Fibroblast of peridontal ligament (primary cell): ENCODE results near the gene CETP.
"Not testable (repeated sequence)": the region's sequence is repeated elsewhere in the genome, so short reads cannot be mapped to it uniquely, and the experiment has no call there.

ENCODE experiments used
- DNase-seq: peaks from one replicate; pipeline ENCODE4 v3.0.0-alpha.2; 2010; ENCODE audit errors: extremely low read depth

Gene CETP

GRCh38 chr16:56998861-56999260 lies 37.1 kb downstream of the CETP start:
- DNase-seq: no peak

DNA sequence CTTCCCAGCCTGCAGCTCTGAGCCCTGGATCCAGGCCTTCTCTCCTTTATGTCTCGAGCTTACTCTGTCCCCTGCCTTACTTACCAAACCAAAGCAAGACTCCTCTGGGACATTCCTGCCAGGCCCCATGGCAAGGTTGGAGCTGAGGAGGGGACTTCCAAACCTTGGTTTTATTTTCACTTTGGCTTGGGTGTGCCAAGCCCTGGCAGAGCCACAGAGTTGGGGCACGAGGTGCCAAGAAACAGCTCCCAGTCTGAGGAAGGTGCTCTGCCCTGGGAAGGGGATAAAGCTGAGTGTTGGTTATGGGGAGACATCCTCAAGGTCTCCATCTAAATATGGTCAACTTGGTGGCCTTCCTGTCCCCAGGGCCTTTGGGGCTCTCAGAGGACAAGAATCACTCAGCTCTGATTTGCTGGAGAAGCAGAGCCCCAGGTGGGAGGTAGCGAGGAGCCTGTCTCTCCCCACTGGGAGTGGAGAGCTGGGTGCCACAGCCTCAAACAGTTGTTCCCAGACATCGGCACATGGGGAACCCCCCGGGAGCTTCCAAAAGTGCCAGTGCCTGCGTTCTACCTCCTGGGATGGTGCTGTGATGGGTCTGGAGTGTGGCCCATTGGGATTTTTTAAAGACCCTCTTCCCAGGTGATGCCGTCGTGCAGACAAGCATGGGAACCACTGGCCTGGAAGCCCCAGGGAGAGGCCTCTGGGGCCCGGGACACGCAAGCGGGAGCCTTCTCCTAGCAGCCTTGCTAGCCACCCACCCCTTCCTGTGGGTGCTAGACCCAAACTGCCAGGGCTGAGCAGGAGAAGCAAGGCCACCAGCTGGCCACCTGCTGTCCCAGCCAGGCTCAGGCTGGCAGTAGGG lies 37.9 kb downstream of the CETP start:
- DNase-seq: no peak

- peak; percentile 89 for DNase-seq
These were observed 38.7 kb downstream of the CETP start for GRCh38 chr16:57000271-57001025.

DNA sequence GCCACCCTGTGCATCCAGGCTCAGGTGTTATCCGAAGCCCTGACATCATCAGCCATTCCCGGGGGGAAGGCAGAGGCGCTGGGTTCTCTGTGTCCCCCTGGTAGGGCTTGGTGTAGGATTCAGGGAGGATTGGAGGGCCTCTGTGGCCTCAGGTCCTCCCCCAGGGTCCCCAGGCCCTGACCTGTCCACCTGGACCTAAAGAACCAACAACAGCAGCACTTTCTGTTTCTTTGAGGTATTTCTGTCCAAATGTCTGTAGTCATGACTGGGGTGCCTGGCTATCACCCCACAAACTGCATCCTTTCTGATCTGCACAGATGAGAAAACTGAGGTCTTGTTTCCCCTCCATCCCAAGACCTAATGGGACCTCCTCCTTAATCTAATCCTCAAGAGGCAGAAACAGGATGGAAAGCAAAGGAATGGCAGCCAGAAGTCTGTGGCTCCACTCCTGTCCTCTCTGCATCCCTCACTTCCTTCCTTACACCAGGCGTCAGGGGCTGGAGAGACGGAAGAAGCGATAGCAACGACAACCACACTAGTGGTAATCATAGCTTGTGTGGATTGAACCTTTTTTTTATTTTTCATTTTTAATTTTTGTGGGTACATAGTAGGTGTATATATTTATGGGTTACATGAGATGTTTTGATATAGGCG lies 39.4 kb downstream of the CETP start:
- DNase-seq: no peak

DNA sequence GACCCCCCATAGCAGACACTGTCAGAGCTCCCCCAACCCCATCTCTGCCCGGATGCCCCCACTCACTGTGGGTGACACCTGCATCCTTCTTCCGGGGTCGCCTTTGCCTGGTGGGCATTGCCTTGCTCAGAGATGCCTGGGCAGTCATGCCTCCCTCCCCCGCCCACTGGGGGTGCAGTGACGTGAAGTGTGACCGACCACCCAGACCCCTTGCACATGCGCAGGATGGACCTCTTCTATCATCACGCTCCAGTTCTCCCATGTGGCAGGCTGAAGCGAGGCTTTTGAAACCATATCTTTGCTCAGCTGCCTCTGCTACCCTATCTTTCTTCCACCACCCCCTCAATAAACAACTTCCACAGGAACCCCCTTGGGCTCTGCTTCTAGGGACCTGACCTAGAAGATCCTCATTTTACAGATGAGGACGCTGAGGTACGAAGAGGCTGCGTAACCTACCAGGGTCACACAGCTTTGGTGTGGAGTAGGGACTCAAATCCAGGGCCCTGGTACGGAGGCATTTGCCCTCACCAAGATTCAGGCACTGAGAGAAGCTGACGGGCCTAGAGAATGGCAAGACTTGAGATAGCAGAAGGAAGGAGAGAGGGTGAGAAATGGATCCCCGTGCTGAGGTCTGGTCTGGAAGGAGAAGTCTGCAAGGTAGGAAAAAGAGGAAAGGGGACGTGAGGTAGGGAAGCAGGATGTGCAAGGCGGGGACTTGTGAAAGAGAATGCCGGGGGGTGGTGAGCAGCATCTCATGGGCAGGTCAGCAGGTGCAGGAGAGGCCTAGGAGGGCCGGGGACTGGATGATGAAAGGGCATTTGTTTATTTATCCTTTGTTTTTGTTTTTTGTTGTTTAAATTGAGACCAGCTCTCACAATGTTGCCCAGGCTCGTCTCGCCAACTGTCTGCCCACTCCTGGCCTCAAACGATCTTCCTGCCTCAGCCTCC lies 42.0 kb downstream of the CETP start:
- no peak for DNase-seq

DNA sequence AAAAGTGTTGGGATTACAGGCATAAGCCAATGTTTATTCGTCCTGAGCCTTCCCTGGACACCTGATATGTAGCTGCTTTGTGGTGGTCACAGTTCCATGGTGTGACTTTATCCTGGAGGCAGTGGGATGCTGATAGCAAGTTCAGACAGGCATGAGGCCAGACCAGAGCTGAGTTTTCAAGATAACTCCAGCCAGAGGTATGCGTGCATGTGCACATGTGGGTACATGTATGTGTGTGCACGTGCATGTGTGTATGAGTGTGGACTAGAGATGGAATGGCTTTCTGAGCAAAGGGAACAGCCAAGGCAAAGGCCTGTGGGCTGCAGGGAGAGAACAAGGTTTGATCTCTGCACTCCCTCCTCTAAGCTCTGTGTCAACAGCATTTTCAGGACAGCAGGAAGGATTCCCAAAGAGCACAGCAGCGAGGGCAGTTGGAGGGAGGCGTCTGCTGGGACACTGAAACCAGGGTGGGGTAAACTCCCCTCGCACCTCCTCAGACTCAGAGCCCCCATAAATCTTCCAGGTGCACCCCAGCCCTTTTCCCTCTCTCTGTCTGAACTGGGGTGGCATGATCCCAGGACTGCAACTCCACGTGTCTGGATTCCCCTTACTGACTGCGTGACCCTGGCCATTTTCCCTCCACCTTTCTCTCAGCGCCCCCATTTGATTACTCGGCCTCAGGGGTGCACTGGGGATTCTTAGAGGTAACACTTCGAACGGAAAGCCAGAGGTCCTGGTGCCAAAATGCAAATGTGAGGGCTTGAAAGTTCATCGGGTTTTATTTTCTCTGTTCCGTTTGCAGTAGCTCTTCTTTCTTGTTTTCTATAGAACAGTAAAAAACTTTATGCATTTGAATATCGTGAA lies 42.9 kb downstream of the CETP start:
- no peak for DNase-seq

GRCh38 chr16:57005597-57005996 lies 43.8 kb downstream of the CETP start:
- DNase-seq: not testable (repeated sequence)

DNA sequence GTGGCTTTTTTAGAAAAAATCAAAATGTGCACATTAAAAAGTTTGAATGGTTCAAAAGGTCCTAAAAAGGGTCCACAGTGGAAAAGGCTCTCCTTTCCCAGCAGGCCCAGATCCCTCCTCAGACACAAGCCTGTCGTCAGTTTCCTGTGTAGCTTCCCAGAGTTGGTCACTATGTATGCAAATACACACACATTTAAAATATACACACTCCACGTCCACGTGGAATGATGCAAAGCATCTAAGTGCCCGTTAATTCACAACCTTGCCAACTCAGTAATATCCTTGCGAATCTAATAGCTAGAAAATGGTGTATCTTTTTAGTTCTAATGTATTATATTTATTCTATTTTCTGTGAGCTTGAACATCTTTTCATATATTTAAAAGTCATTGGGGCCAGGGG lies 45.3 kb downstream of the CETP start:
- DNase-seq: no peak

GRCh38 chr16:57007530-57007929 lies 45.8 kb downstream of the CETP start:
- DNase-seq: no peak

DNA sequence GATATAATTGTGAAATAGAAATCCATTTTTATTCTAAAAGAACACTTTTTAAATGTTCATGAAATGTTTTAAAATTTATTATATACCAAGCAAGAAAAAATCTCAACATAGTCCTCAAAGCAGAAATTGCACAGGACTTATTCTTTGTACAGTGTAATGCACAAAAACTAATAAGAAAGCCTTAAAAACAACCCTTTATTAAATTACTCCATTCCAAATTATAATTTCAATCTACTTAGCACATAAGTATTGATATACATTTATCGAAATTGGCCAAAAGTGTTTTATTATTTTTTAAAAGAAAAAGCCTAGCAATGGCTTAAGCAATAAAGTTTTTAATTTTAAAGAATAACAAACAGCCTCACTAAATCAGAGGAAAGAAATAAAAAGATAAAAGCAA lies 46.7 kb downstream of the CETP start:
- DNase-seq: no peak

DNA sequence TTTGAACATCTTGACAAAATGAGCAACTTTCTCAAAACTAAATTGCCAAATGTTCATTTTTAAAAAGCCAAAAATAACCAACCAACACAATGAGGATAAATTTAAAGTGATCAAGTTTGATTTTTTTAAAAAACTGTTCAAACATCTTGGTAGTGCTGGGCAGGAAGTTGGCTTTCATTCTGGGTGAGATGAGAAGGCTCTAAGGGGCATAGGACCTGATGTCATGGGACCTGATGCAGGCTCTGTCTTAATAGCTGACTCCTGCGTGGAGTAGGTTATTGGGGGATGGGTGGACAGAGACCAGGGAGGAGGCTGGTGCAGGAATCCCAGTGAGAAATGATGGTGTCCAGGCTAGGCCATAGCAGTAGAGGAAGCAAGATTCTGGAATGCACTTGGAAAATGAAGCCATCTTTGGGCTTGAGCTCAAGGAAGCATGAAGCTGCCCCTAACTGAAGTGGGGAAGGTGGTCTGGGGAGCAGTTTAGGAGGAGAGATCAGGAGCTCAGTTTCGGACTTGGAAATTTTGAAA lies 48.0 kb downstream of the CETP start:
- no peak for DNase-seq

DNA sequence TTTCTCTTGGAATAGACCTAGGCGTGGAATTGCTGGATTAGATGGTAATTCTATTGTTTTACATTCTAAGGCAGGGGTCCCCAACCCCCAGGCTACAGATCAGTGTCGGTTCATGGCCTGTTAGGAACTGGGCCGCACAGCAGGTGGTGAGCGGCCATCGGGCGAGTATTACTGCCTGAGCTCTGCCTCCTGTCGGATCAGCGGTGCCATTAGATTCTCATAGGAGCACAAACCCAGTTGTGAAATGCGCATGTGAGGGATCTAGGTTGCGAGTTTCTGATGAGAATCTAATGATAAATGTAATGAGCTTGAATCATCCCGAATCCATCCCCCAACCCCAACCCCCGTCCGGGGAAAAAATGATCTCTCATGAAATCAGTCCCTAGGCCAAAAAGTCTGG lies 50.6 kb downstream of the CETP start:
- DNase-seq: no peak

DNA sequence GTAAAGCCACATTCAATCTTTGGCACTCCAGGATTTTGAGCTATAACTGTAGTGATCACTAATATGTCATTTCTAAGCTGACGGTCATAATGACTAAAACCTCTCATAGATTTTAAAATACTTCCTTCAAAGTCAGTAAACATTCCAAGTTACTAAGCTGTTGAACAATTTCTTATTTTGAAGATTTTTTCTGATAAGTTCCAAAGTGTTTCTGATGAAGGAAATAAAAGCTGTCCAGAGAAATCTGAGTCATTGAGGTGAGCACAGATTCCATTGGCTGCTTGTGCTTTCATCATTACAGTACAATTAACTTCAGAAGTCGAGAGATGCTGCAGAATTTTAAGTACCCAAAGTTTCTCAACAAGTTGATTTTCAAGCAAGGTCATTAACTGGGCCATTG lies 51.5 kb downstream of the CETP start:
- peak; percentile 45 for DNase-seq

GRCh38 chr16:57013902-57014301 lies 52.2 kb downstream of the CETP start:
- DNase-seq: no peak

GRCh38 chr16:57016301-57016700 lies 54.6 kb downstream of the CETP start:
- DNase-seq: no peak

DNA sequence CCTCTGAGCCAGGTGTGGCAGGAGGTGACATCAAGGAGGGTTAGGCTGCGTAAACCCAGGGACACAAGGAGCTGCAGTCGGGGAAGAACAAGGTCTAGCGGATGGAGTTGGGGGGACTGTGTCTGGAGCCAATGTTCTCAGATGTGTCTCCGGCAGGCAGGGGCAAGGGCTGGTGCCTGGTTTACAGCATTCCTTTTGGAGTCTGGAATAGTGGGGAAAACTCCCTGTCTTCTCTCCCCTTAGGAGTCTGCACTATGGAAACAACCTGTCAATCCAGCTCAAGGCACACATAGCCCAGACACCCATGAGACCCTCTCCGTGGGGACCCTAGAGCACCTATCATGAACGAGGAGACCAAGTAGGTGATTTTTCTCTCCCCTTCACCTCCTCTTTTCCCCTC lies 55.1 kb downstream of the CETP start:
- DNase-seq: no peak

- DNase-seq: no peak
These were observed 55.5 kb downstream of the CETP start for GRCh38 chr16:57017251-57017650.

- DNase-seq: peak; percentile 25
These were observed 58.0 kb downstream of the CETP start for GRCh38 chr16:57019746-57020145.

GRCh38 chr16:57020651-57021050 lies 58.9 kb downstream of the CETP start:
- DNase-seq: no peak

DNA sequence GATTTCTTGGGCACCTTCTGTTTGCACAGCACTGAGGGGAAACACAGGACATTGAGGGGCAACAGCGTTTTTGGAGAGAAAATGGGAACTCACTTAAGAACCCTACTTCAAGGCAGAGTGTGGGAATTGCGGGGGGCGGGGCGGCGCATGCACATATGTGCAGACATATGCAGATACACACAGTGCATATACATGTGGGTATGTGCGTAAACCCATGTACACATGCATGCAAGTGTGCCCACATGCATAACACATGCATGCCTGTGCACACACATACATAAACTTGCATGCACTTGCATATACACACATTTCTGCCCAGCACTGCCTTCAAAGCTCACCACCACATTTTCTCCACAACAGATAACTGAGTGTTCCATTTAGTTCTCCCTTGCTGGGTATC lies 60.0 kb downstream of the CETP start:
- DNase-seq: no peak
